Activated CD8-positive, alpha-beta memory T cell treated with anti-CD3 and anti-CD28 coated beads for 36 hours (primary cell): ENCODE results near the gene BRINP1. TPM values are rescaled to one million over a fixed set of nuclear protein-coding genes. Genes with fewer than 3 reads are reported as not detected.
"Not testable (repeated sequence)": the region's sequence is repeated elsewhere in the genome, so short reads cannot be mapped to it uniquely, and the experiment has no call there.

Experiments
- CTCF ChIA-PET: fragments of 350-600 bp; sonication (Branson Sonifier 250); formaldehyde crosslinking; loops from one replicate; lab custom pipeline; 2021; ENCODE audit warnings: antibody characterized with exemption; lab: Charles Lee
- POLR2A ChIA-PET: fragments of 350-600 bp; sonication (Branson Sonifier 250); formaldehyde crosslinking; loops from one replicate; lab custom pipeline; 2021; ENCODE audit warnings: antibody characterized with exemption; lab: Charles Lee
- total RNA-seq, 2 experiments: library from RNA; stranded (reverse); gene quantifications; one replicate each; pipeline ENCODE4 v1.2.3, GENCODE V29; 2021

The BRINP1 gene
- total RNA-seq, 2 experiments from 2014 or later = not detected

GRCh38 chr9:119221276-119221675 lies 148.0 kb downstream of the BRINP1 start:
- ChIA-PET CTCF (no interaction called here), POLR2A (no interaction called here)

GRCh38 chr9:119218293-119218692 lies 150.9 kb downstream of the BRINP1 start:
- POLR2A ChIA-PET = no interaction called here
- CTCF ChIA-PET = interaction anchor here (0.9 kb wide), 1 partner anchor 10 kb away, joined by 4 read pairs; no protein-coding TSS in a partner anchor

GRCh38 chr9:119216651-119217331 lies 152.4 kb downstream of the BRINP1 start:
- CTCF ChIA-PET = no interaction called here
- POLR2A ChIA-PET = no interaction called here

GRCh38 chr9:119215651-119216050 lies 153.6 kb downstream of the BRINP1 start:
- ChIA-PET CTCF (no interaction called here), POLR2A (no interaction called here)

GRCh38 chr9:119213471-119213870 lies 155.8 kb downstream of the BRINP1 start:
- ChIA-PET CTCF (no interaction called here), POLR2A (no interaction called here)

- POLR2A ChIA-PET = no interaction called here
Observed at GRCh38 chr9:119197893-119198607, 171.2 kb downstream of the BRINP1 start.

GRCh38 chr9:119195521-119195920 lies 173.7 kb downstream of the BRINP1 start:
- ChIA-PET POLR2A (no interaction called here), CTCF (no interaction called here)

More at GRCh38 chr9:119197893-119198607, 171.2 kb downstream of the BRINP1 start:
- CTCF ChIA-PET = no interaction called here

- CTCF ChIA-PET = interaction anchor here (1.4 kb wide), 1 partner anchor 9 kb away, joined by 3 read pairs; no protein-coding TSS in a partner anchor
Observed at GRCh38 chr9:119185298-119185697, 183.9 kb downstream of the BRINP1 start.

GRCh38 chr9:119184265-119184936 lies 184.8 kb downstream of the BRINP1 start:
- ChIA-PET CTCF (interaction anchor here (1.4 kb wide), 1 partner anchor 10 kb away, joined by 3 read pairs; no protein-coding TSS in a partner anchor), POLR2A (no interaction called here)

More at GRCh38 chr9:119185298-119185697, 183.9 kb downstream of the BRINP1 start:
- POLR2A ChIA-PET = no interaction called here

GRCh38 chr9:119181561-119181960 lies 187.7 kb downstream of the BRINP1 start:
- ChIA-PET CTCF (no interaction called here), POLR2A (no interaction called here)

- ChIA-PET CTCF (no interaction called here), POLR2A (no interaction called here)
Observed at GRCh38 chr9:119180897-119181296, 188.3 kb downstream of the BRINP1 start.

- CTCF ChIA-PET = no interaction called here
- POLR2A ChIA-PET = no interaction called here
Observed at GRCh38 chr9:119179701-119180100, 189.5 kb downstream of the BRINP1 start.

- CTCF ChIA-PET = no interaction called here
- POLR2A ChIA-PET = no interaction called here
Observed at GRCh38 chr9:119177196-119177595, 192.0 kb downstream of the BRINP1 start.

GRCh38 chr9:119175581-119175980 lies 193.7 kb downstream of the BRINP1 start:
- POLR2A ChIA-PET = no interaction called here
- CTCF ChIA-PET = no interaction called here

GRCh38 chr9:119169222-119169621 lies 200.0 kb downstream of the BRINP1 start:
- POLR2A ChIA-PET, CTCF ChIA-PET: not testable (repeated sequence)

GRCh38 chr9:119167876-119168275 lies 201.4 kb downstream of the BRINP1 start:
- CTCF ChIA-PET = no interaction called here
- POLR2A ChIA-PET = no interaction called here

- ChIA-PET POLR2A (no interaction called here), CTCF (no interaction called here)
Observed at GRCh38 chr9:119167267-119167666, 202.0 kb downstream of the BRINP1 start.

- CTCF ChIA-PET = no interaction called here
- POLR2A ChIA-PET = no interaction called here
Observed at GRCh38 chr9:119166096-119166495, 203.1 kb downstream of the BRINP1 start.

GRCh38 chr9:119165131-119165530 lies 204.1 kb downstream of the BRINP1 start:
- ChIA-PET POLR2A (no interaction called here), CTCF (no interaction called here)

- ChIA-PET POLR2A (no interaction called here), CTCF (no interaction called here)
Observed at GRCh38 chr9:119164716-119165115, 204.5 kb downstream of the BRINP1 start.
